Activated CD4-positive, alpha-beta T cell treated with anti-CD3 and anti-CD28 coated beads, Interleukin-2, amount 50 U/mL, for 24 hours (primary cell): ENCODE data around the gene GPER1.
"Not testable (repeated sequence)": the region's sequence is repeated elsewhere in the genome, so short reads cannot be mapped to it uniquely, and the experiment has no call there.

Experiments
- DNase-seq, 2 donors: peaks; one replicate each; pipeline ENCODE4 v3.0.0-alpha.2; 2020; ENCODE audit warnings: low read depth in 1 of 2, low spot score in 1 of 2

Gene GPER1

GRCh38 chr7:1116383-1117008, 28.6 kb downstream of the GPER1 start:
- not testable (repeated sequence) for DNase-seq

DNA sequence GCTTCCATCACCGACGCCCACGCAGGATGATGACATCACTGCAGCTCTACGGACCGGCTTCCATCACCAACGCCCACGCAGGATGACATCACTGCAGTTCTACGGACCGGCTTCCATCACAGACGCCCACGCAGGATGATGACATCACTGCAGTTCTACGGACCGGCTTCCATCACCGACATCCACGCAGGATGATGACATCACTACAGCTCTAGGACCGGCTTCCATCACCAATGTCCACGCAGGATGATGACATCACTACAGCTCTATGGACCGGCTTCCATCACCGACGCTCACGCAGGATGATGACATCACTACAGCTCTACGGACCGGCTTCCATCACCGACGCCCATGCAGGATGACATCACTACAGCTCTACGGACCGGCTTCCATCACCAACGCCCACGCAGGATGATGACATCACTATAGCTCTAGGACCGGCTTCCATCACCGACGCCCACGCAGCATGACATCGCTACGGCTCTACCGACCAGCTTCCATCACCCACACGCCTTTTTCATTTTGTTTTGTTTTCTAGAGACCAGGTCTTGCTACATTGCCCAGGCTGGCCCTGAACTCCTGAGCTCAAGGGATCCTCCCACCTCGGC, 29.5 kb downstream of the GPER1 start:
- DNase-seq = no peak

GRCh38 chr7:1119201-1119600, 31.3 kb downstream of the GPER1 start:
- no peak for DNase-seq

DNA sequence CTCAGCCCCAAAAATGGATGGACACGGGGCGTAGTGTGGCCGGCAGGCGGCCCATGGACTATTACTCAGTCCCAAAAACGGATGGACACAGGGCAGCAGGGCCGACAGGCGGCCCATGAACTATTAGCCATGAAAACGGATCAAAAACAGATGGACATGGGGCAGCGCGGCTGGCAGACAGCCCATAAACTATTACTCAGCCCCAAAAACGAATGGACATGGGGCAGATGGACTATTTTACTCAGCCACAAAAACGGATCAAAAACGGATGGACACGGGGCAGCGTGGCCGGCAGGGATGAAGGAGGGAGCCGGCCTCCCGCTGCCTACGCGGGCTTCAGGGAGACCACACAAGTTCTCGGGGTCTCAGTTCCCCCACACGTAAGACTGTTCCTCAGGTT, 32.9 kb downstream of the GPER1 start:
- DNase-seq = no peak

DNA sequence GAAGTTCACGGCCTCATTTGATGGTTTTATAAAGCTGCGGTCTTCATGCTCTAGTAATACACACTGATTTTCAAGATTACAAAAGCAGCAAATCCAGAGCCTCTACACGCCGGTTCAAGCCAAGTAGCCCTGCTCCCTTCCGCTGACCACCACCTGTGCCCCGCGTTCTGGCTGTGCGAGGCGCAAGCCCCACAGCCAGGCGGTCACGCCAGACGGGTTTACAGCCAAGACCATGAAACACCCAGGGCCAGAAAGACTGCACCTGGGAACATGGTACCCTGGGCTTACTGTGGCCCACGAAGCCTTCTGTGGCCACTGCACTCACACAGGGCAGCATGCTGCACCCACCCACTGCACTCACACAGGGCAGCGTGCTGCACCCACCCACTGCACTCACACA, 33.6 kb downstream of the GPER1 start:
- no peak for DNase-seq

- no peak for DNase-seq
Measured at GRCh38 chr7:1121886-1122831, 34.2 kb downstream of the GPER1 start.

DNA sequence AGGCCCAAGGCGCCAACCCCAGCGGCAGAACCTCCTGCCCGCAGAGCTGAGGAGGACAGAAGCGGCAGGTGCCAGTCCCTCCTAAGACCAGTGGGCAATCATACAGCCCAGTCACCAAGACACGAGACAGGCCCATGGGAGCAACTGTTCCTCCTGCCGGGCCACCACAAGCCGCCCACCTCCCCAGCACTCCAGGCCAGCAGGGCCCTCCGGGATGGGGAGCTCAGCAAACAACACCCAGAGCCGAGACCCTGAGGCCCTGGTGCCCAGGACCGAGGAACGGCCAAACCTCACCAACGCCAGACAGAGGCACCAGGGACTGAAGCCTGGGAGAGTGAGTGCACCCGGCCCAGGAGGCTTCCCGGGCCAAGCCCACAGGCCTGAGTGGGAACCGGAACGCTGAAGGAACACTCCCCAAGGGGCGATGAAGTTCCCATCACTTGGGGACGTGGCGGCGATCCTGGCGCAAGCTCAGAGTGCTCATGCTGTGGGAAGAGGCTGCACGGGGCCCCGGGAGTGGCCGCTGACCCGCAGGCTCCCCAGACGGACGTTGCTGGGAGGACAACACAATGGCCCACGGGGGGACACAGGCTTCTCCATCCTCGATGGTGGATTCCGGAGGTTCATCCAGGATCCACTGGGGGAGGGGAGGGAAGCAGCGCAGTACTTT, 35.1 kb downstream of the GPER1 start:
- no peak for DNase-seq

GRCh38 chr7:1123715-1124114, 35.8 kb downstream of the GPER1 start:
- DNase-seq = no peak

DNA sequence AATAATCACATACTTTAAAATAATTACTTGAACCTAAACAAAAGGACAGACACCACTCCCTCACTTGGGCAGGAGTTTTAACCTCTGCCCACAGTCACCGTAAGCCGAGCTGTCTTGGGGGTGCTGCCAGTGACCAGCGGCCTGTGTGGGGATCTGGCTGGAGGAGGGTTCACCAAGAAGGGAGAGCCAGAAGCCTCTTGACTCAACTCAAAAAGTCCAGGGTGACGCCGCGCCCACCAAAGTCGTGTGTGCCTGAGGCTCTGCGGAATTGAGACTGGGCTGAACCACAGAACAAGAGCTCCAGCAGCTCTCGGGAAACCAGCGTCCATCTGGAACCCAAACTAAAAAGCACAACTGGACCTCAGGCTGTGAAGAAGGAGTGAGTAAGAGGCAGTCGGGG, 36.3 kb downstream of the GPER1 start:
- DNase-seq = no peak

DNA sequence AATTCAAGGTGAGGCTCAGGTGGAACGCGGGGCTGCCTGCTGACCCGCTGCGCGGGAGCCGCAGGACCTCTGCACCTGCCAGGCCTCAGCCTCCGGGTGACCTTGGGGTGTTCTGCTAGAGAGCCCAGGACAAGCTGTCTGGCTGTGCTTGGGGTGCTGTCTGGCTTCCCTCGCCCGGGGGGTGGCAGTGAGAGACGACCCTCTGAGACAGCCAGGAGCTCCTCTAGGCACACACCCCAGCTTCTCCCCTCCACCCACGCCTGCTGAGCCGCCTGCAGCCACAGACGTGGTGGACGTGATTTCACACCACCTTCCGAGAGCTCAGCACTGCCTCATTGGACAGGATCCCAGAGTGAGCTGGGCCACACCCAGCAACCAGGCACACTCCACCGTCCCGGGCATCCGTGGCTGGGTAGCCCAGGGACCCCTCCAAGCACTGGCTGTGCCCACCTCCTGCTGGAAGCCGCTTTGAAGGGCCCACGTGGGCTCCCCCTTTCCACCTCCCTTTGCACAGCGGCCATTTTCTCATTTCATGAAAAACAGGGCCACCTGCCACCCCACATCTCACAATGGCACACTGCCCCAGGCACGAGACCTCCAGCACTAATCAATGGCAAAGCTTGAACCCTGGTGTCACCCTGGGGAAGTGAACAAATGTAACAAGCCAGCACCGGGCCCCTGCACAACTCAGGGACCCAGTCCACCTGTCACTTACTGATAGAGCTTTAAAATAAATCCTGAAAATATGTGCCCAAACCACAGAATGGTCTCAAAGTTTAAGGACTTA, 37.1 kb downstream of the GPER1 start:
- no peak for DNase-seq

DNA sequence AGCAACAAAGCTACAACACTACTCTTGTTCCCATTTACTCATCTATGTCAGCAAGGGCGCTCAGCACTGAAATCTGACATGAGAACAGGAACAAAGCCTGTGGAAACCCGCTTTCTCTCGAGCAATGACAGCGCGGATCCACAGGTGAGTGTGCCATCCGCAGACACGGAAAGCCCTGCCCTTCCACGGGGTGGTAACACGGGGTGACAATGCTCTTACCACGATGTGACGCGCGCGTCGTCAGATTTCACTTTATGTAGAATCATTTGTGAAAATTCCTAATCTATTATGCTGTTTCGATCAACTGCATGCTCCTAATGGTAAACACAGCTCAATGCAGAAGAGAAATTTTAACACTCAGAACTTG, 37.7 kb downstream of the GPER1 start:
- DNase-seq = no peak

- no peak for DNase-seq
Measured at GRCh38 chr7:1127001-1127400, 39.1 kb downstream of the GPER1 start.

DNA sequence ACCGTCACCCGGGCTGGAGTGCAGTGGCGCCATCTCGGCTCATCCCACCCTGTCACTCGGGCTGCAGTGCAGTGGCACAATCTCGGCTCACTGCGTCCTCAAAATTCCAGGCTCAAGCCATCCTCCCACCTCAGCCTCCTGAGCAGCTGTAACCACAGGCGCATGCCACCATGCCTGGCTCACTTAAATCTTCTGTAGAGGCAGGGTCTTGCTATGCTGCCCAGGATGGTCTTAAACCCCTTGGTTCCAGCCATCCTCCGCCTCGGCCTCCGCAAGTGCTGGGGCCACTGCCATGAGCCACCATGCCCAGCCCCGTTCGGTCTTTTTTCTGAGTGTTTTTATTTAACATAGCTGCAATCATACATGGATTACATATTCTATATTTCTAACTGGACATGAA, 41.5 kb downstream of the GPER1 start:
- no peak for DNase-seq

- no peak for DNase-seq
Measured at GRCh38 chr7:1130021-1130990, 42.4 kb downstream of the GPER1 start.

- no peak for DNase-seq
Measured at GRCh38 chr7:1131471-1132265, 43.8 kb downstream of the GPER1 start.

- no peak for DNase-seq
Measured at GRCh38 chr7:1134951-1135350, 47.0 kb downstream of the GPER1 start.

GRCh38 chr7:1136841-1137516, 49.1 kb downstream of the GPER1 start:
- no peak for DNase-seq

GRCh38 chr7:1137517-1138167, 49.7 kb downstream of the GPER1 start:
- DNase-seq = no peak
